GM10266 (cell line): ENCODE data around the gene LRRC38.

Experiments used
- DNase-seq: peaks from one replicate; pipeline ENCODE4 v3.0.0; 2012; ENCODE audit errors: extremely low spot score
- TF ChIP-seq, protein P1 (sequence below): IDR thresholded peaks from 2 replicates; pipeline ENCODE4 v1.5.1; 2012; ENCODE audit warnings: mild to moderate bottlenecking, low read depth; ENCODE audit not compliant: control insufficient read depth, insufficient read depth; ENCODE audit errors: missing control alignments

LRRC38 gene

DNA sequence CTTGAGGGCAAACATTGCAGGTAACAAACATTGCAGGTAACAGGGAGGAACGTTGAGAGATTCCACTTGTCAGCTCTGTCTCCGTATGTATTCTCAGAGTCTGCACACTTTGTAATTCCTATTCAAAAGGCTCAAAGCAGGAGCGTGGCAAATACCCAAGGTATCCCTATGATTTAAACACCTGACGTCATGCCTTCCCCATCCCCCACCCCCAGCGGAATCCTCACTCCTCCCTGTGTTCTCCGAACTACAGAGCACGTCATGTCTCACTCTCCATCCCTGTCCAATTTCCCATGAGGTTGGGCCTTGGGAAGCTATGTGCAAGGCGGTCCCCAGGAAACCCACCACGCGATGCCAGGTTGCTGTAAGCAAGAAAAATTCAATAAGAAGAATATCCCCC, 2.8 kb upstream of the LRRC38 start:
- TF ChIP-seq, protein P1, sequence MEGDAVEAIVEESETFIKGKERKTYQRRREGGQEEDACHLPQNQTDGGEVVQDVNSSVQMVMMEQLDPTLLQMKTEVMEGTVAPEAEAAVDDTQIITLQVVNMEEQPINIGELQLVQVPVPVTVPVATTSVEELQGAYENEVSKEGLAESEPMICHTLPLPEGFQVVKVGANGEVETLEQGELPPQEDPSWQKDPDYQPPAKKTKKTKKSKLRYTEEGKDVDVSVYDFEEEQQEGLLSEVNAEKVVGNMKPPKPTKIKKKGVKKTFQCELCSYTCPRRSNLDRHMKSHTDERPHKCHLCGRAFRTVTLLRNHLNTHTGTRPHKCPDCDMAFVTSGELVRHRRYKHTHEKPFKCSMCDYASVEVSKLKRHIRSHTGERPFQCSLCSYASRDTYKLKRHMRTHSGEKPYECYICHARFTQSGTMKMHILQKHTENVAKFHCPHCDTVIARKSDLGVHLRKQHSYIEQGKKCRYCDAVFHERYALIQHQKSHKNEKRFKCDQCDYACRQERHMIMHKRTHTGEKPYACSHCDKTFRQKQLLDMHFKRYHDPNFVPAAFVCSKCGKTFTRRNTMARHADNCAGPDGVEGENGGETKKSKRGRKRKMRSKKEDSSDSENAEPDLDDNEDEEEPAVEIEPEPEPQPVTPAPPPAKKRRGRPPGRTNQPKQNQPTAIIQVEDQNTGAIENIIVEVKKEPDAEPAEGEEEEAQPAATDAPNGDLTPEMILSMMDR: no peak
- DNase-seq: no peak

DNA sequence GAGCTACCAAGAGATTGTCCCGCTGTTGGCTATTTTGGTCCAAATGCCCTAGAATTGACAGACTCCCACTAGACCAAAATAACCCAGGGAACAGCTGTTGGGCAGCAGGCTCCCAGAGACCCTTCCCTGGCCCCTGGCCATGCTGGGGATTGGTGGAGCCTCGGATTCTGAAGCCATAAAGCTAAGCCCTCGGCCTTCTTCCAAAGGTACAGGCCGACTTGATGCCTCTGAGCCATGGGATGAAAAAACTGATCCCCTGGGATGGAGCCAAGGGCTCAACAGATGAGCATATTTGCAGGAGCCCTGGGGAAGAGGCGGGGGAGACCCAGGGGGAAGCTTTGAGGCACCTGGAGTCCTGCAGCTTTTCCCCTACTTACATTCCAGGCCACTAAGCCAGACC, 1.0 kb upstream of the LRRC38 start:
- TF ChIP-seq, protein P1: no peak
- DNase-seq: no peak

DNA sequence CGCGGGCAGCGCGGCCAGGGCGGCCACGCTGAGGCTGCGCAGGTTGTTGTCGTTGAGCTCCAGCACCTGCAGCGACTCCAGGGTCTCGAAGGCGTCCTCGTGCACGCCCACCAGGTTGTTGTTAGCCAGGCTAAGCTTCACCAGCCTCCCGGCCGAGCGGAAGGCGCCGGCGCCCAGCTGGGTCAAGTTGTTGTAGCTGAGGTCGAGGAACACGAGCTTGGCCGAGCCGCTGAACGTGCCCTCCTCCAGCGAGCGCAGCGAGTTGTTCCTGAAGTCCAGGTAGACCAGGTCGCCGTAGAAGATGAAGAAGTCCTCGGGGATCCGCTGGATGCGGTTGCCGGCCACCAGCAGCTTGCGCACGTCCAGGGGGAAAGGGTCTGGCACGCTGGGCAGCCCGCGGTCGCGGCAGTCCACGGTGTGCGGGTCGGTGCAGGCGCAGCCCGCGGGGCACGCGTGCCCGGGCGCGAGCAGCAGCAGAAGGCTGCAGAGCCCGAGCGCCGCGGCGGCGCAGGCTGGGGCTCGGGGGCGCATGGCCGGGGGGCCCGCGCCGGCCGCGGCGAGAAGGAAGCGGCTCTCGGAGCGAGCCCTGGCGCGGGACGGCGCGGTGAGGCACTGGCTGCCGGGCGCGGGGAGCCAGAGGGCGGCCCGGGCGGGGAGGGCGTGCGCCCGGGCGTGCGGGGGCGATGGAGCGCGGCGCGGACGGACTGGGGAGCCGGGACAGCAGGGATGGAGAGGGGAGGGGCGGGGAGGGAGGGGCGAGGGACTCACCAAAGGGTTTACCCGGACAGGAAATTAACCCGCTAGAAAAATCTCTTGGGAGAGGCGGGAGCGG, 524 bp downstream of the LRRC38 start:
- TF ChIP-seq, protein P1: no peak
- no peak for DNase-seq

DNA sequence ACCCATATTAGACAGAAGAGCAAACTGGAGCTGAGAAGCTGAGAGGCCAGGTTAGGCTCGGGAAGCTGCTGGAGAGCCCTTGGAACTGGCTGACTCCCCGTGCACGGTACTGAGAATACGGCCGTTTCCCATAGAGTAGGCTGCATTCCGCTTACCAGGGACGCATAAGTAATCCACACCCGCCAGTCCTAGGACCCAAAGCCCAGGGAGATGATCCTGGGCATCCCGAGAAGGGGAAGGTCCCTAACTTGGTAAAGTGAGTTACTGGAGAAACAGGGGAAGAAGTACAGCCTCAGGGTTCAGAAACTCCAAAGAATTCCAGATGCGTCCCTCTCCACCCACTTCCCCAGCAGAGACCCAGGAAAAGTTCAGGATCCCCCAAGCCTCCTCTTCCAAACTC, 1.3 kb downstream of the LRRC38 start:
- DNase-seq: no peak
- TF ChIP-seq, protein P1: no peak

DNA sequence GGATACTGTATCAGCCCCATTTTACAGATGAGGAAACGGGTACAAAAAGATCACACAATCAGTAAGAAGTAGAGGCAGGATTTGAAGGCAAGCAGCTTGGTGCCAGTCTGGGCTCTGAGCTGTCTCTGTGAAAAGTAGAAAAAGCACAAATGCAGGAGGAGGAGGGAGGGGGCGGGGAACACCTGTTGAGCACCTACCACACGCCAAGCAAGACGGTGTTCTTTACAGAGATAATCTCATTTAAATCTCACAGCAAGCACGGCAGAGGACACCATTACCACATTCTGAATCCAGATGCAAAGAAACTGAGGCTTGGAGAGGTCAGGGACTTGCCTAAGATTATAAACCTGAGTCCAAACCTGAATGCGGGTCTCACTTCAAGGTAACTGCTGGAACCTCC, 3.3 kb downstream of the LRRC38 start:
- no peak for DNase-seq
- TF ChIP-seq, protein P1: no peak

DNA sequence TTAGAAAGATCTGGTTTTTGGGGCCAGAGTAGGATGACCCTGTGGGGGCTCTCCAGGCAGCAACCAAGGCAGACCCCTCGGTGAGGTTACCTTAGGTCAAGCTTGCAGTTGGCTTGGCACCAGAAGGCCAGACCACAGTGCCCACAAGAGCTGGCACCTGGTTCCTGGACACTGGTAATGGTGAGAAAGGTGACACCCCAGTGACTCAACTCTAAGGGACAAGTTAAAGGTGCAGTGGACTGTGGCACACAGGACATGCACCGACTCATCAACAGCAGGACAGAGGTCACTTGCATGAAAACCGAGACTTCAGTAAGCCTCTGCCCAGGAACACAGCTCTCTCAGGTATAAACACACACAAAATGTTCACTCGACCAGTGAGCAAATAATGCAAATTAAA, 6.7 kb downstream of the LRRC38 start:
- DNase-seq: no peak
- TF ChIP-seq, protein P1: no peak

DNA sequence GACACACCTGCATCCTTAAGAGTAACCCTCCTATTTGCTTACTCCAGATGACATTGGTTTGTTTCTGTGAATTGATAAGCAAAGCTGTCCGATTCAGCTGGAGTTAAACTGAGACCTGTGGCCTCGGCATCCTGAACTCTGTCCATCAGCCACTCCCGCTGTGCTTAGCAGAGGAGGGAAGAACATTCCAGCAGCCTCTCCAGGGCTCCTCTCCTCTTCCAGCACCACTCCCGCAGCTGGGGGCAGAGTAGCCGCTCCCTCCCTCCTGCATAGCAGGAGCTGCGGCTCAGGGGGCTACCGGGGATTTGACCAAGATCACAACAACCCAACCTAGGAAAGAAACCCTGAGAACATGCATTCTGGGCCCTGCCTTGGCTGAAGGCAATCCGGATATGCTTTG, 8.8 kb downstream of the LRRC38 start:
- TF ChIP-seq, protein P1: no peak
- no peak for DNase-seq
